Coronary artery (tissue), 2 donors: ENCODE measurements around the gene HTT.

ENCODE experiments used
- DNase-seq: peaks from one replicate; pipeline ENCODE4 v3.0.0-alpha.2; 2017; ENCODE audit warnings: low spot score
- H3K27ac ChIP-seq, 2 donors: fragments of 200-600 bp; sonication (generic); one replicate each; pipeline ENCODE4 v1.5.1; 2016 to 2019
- H3K4me3 ChIP-seq: fragments of 200-600 bp; sonication (generic); 2 replicates; pipeline ENCODE4 v1.5.1; 2016; ENCODE audit warnings: mild to moderate bottlenecking, moderate library complexity
- CTCF ChIP-seq: fragments of 200-600 bp; sonication (generic); IDR thresholded peaks from one replicate; pipeline ENCODE4 v1.5.1; 2019; ENCODE audit warnings: antibody characterized with exemption

The HTT gene

DNA sequence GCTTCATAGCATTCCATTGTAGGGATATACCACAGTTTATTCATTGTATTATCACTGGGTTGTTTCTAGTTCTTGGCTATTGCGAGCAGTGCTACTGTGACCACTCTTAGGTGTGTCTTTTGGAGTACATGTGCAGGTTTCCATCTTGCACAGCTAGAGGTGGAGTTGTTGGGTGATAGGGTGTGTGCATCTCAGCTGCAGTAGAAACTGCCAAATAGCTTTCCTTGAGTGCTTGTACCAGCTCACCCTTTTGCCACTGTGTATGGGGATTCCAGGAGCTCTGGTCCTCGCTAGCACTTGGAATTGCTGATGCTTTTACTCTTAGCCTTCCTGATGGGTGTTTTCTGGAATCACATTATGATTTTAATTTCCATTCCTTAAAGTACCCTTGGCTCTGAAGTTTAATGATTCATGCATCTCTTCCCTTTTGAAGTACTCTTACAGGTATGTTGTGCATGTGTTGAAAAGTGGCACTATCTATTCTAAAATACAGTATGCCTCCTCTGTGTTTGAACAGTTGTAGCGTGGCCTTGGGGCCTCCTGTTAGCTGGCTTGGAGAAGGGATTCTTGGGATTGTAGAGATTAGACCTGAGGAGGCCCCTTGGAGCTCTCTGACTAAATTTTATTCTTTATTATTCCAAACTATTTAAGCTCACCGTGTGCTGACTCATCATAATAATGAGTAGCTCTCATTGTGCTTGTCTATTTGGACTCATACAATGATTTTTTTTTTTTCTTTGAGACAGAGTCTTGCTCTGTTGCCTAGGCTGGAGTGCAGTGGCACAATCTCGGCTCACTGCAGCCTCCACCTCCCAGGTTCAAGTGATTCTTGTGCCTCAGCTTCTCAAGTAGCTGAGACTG, 38.4 kb downstream of the HTT start:
- no peak for DNase-seq
- no peak overlapping the region for H3K27ac ChIP-seq
- no peak overlapping the region for H3K4me3 ChIP-seq
- TF ChIP-seq CTCF = no peak

- Histone ChIP-seq H3K4me3 (no peak overlapping the region), H3K27ac (no peak overlapping the region)
- TF ChIP-seq CTCF = no peak
- no peak for DNase-seq
These were observed 39.9 kb downstream of the HTT start for GRCh38 chr4:3114377-3114776.

DNA sequence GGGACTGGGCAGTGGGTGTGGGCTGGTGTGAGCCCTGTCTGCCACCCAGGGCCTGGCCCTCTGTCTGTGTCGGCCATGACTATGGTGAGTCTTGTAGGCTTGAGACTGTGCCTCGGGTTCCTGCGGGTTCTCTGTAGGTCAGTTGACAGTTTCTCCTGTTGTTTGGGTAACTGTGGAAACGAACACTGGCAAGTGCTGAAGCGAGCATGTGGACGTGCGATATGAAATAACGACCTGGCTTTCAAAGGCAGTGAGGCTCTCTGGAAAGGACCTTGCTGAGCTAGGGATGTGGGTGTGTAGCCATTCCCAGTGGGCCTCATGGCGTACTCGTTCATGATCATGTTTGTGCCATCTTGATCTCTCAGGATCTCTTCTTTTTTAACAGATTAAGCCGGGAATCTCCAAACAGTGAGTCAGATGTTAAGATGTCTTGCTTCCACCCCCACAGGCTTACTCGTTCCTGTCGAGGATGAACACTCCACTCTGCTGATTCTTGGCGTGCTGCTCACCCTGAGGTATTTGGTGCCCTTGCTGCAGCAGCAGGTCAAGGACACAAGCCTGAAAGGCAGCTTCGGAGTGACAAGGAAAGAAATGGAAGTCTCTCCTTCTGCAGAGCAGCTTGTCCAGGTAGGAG, 41.3 kb downstream of the HTT start:
- no peak for DNase-seq
- Histone ChIP-seq H3K27ac (no peak overlapping the region), H3K4me3 (no peak overlapping the region)
- TF ChIP-seq CTCF = no peak

DNA sequence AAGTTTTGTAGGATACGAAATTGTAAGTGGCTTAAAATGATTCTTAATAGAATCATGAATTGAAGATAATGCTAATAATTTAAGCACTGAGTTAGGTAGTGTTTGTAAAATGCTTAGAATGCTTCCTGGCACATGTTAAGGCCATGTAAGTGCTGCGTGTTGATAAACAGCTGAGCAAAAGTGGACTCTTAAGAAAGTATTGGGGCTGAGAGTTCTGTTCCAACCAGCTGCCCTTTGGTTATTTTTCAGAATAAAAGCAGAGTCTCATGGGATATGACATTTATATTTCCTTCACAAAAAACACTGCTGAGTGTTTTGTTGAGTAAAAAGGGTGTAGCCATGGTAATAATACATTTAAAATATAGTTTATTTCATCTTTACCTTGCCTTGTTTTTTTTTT, 42.5 kb downstream of the HTT start:
- no peak for TF ChIP-seq CTCF
- DNase-seq = no peak
- Histone ChIP-seq H3K4me3 (no peak overlapping the region), H3K27ac (peak overlapping the region in 1 of 2 donors; percentile 8)

- Histone ChIP-seq H3K4me3 (no peak overlapping the region), H3K27ac (no peak overlapping the region)
- no peak for DNase-seq
- no peak for TF ChIP-seq CTCF
These were observed 43.8 kb downstream of the HTT start for GRCh38 chr4:3118312-3118711.

DNA sequence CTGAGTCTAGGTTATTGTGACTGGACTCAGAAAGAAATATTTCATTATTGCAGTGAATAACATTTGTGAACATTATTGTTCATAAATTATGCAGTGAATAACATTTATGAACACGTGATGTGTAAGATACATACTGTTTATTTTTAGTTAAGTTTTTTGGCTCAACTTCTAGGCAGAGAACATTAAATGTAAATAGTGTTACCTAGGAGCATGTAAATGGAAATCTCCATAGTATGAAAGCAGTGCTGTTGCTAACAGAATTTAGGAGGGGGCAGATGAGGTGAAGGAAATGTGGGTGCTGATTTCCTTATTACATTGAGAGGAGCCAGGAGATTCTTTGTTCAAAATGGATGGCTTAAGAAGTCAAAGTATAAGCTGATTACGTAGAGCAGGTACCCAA, 45.0 kb downstream of the HTT start:
- DNase-seq = no peak
- no peak for TF ChIP-seq CTCF
- Histone ChIP-seq H3K4me3 (no peak overlapping the region), H3K27ac (no peak overlapping the region)

DNA sequence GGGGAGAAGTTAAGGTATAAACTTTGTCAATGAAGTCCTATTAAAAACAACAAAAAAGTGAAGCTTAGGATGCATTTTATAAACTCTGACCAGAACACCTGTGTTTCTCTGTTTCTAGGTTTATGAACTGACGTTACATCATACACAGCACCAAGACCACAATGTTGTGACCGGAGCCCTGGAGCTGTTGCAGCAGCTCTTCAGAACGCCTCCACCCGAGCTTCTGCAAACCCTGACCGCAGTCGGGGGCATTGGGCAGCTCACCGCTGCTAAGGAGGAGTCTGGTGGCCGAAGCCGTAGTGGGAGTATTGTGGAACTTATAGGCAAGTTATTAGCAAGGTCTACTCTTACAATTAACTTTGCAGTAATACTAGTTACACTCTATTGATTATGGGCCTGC, 46.6 kb downstream of the HTT start:
- H3K4me3 ChIP-seq = no peak overlapping the region
- H3K27ac ChIP-seq = no peak overlapping the region
- DNase-seq = no peak
- no peak for TF ChIP-seq CTCF
